GM23248 (cell line): Measurements from ENCODE around the gene CSNK1G1.

Experiments
- EZH2 ChIP-seq: fragments of 200-600 bp; sonication (generic); IDR thresholded peaks from 2 replicates; pipeline ENCODE4 v1.6.1; 2018; ENCODE audit warnings: antibody characterized with exemption, mild to moderate bottlenecking; ENCODE audit not compliant: insufficient read depth, poor library complexity, severe bottlenecking
- EZH2phosphoT487 ChIP-seq: fragments of 200-600 bp; sonication (generic); IDR thresholded peaks from 2 replicates; pipeline ENCODE4 v1.6.1; 2018; ENCODE audit warnings: antibody characterized with exemption, moderate library complexity, mild to moderate bottlenecking, low read depth; ENCODE audit not compliant: insufficient read depth

GRCh38 chr15:64341961-64342360, 14.0 kb downstream of the CSNK1G1 start:
- TF ChIP-seq EZH2 (no peak), EZH2phosphoT487 (no peak)
